ENCODE measurements around the gene SORCS1. TPM values are rescaled to one million over a fixed set of nuclear protein-coding genes. Genes with fewer than 3 reads are reported as not detected.

Gene SORCS1
- total RNA-seq, 1 experiment from 2014 or later = not detected

DNA sequence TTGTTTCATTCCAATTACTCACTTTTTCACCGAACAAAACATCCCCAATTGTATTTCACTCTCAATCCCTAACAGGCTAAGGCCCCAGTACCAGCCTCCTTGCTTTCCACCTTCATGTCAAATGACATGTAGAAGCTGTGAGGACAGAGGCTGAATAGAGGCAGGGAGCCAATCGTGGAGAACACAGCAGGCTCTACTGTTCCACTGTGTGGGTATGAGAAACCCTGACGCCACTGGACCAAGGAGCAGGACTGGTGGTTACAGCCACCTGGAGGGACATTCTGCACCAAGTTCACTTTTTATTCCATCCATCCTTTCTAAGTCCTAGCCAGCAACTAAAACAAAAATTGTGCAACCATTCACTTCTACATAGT is 502.8 kb downstream of the SORCS1 start:
- no peaks in the 10 kb centered on the region for H3K36me3 ChIP-seq (ENCODE audit: low read depth)
- DNase-seq = no peak
- ChIA-PET CTCF (no interaction called here), POLR2A (ENCODE audit: unreplicated experiment) (no interaction called here)
- H3K9me2 ChIP-seq (ENCODE audit: insufficient read depth) = no peaks in the 10 kb centered on the region
- BruUV-seq (replicated peaks) = no TSS peak
- no peaks in the 10 kb centered on the region for H3K79me2 ChIP-seq (ENCODE audit: low read depth)
- H3F3A ChIP-seq (ENCODE audit: insufficient read depth, low read depth) = no peaks in the 10 kb centered on the region
- no peak overlapping the region for H3K27ac ChIP-seq
- H3K4me2 ChIP-seq = no peak overlapping the region
- no peaks in the 10 kb centered on the region for H3K27me3 ChIP-seq (ENCODE audit: insufficient read depth, low read depth)
- intact Hi-C loops (cut with micrococcal nuclease; ENCODE audit: unreplicated experiment) = no loop called here
- no peak overlapping the region for H2AFZ ChIP-seq
- H3K4me1 ChIP-seq (replicated peaks; ENCODE audit: insufficient read depth) = no peaks in the 10 kb centered on the region
- TF ChIP-seq, protein P1, sequence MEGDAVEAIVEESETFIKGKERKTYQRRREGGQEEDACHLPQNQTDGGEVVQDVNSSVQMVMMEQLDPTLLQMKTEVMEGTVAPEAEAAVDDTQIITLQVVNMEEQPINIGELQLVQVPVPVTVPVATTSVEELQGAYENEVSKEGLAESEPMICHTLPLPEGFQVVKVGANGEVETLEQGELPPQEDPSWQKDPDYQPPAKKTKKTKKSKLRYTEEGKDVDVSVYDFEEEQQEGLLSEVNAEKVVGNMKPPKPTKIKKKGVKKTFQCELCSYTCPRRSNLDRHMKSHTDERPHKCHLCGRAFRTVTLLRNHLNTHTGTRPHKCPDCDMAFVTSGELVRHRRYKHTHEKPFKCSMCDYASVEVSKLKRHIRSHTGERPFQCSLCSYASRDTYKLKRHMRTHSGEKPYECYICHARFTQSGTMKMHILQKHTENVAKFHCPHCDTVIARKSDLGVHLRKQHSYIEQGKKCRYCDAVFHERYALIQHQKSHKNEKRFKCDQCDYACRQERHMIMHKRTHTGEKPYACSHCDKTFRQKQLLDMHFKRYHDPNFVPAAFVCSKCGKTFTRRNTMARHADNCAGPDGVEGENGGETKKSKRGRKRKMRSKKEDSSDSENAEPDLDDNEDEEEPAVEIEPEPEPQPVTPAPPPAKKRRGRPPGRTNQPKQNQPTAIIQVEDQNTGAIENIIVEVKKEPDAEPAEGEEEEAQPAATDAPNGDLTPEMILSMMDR (conservative IDR thresholded peaks at IDR 0.05) = no peak
- no peak for TF ChIP-seq EZH2 (IDR thresholded peaks at IDR 0.05; ENCODE audit: low read depth)
- no peak overlapping the region for H3K4me3 ChIP-seq
- no peaks in the 10 kb centered on the region for H4K20me1 ChIP-seq (ENCODE audit: insufficient read depth)
- no peaks in the 10 kb centered on the region for H3K9me3 ChIP-seq (ENCODE audit: insufficient read depth, low read depth)

DNA sequence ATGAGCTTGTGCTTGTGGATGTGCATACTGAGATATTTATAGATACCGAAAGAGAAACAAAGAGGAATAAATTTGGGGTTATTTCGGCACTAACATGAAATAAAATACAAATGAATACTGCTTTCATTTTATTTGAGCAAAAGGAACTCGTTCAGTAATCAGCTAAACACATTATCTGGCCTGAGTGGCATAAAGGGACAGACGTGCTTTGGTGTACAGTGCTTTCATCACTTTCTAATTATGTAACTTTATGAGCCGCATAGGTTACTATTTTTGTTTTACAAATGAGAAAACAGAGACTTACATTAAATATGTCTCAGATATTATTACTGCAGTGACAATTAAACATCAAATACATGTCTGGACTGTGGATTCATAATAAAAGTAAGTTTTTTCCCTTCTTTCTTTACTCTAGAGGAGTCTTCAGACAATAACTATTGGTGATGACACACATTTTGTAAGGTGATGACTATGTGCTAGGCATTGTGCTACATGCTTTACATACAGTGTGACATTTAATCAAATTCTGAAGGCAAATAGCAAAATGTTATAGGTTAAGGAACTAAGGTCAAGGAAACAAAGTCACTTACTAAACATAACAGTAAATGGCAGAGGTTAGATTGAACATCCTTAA is 503.3 kb downstream of the SORCS1 start:
- no TSS peak for BruUV-seq (replicated peaks)
- CTCF ChIA-PET = no interaction called here
- Histone ChIP-seq H3K9me3 (ENCODE audit: insufficient read depth, low read depth) (no peaks in the 10 kb centered on the region), H3K36me3 (ENCODE audit: low read depth) (no peaks in the 10 kb centered on the region), H3F3A (ENCODE audit: insufficient read depth, low read depth) (no peaks in the 10 kb centered on the region), H3K9me2 (ENCODE audit: insufficient read depth) (no peaks in the 10 kb centered on the region), H3K27me3 (ENCODE audit: insufficient read depth, low read depth) (no peaks in the 10 kb centered on the region), H3K4me1 (replicated peaks; ENCODE audit: insufficient read depth) (no peaks in the 10 kb centered on the region), H3K4me3 (no peak overlapping the region), H2AFZ (no peak overlapping the region), H4K20me1 (ENCODE audit: insufficient read depth) (no peaks in the 10 kb centered on the region), H3K79me2 (ENCODE audit: low read depth) (no peaks in the 10 kb centered on the region), H3K4me2 (no peak overlapping the region), H3K27ac (no peak overlapping the region)
- POLR2A ChIA-PET (ENCODE audit: unreplicated experiment) = no interaction called here
- intact Hi-C loops (cut with micrococcal nuclease; ENCODE audit: unreplicated experiment) = no loop called here
- no peak for DNase-seq
- TF ChIP-seq EZH2 (IDR thresholded peaks at IDR 0.05; ENCODE audit: low read depth) = no peak
- TF ChIP-seq, protein P1 (conservative IDR thresholded peaks at IDR 0.05) = no peak

DNA sequence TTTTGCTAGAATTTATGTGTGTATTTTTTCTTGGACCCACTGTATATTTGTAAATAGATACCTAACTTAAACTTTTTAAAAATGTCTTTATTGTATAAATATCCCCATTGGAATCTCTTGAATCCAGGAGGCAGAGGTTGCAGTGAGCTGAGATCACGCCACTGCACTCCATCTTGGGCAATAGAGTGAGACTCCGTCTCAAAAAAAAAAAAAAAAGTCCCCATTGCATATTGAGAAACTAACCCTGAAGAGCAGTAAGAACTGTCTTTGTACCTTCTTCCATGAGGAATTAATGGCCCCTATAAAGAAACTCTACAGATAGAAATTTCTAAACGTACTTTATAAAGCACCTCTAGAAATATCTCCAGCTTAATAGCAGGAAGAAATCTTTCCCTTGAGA is 504.0 kb downstream of the SORCS1 start:
- H3K36me3 ChIP-seq (ENCODE audit: low read depth) = no peaks in the 10 kb centered on the region
- BruUV-seq (replicated peaks) = no TSS peak
- intact Hi-C loops (cut with micrococcal nuclease; ENCODE audit: unreplicated experiment) = no loop called here
- H3K9me3 ChIP-seq (ENCODE audit: insufficient read depth, low read depth) = no peaks in the 10 kb centered on the region
- CTCF ChIA-PET = no interaction called here
- H3K4me1 ChIP-seq (replicated peaks; ENCODE audit: insufficient read depth) = no peaks in the 10 kb centered on the region
- H3K9me2 ChIP-seq (ENCODE audit: insufficient read depth) = no peaks in the 10 kb centered on the region
- no peaks in the 10 kb centered on the region for H4K20me1 ChIP-seq (ENCODE audit: insufficient read depth)
- H3K79me2 ChIP-seq (ENCODE audit: low read depth) = no peaks in the 10 kb centered on the region
- H3K4me2 ChIP-seq = no peak overlapping the region
- no peaks in the 10 kb centered on the region for H3F3A ChIP-seq (ENCODE audit: insufficient read depth, low read depth)
- no peak for DNase-seq
- no peaks in the 10 kb centered on the region for H3K27me3 ChIP-seq (ENCODE audit: insufficient read depth, low read depth)
- H2AFZ ChIP-seq = no peak overlapping the region
- H3K4me3 ChIP-seq = no peak overlapping the region
- H3K27ac ChIP-seq = no peak overlapping the region
- POLR2A ChIA-PET (ENCODE audit: unreplicated experiment) = no interaction called here
- no peak for TF ChIP-seq EZH2 (IDR thresholded peaks at IDR 0.05; ENCODE audit: low read depth)
- TF ChIP-seq, protein P1 (conservative IDR thresholded peaks at IDR 0.05) = no peak

Measured in PC-9 (cell line).